ENCODE results near the gene CARD9.

- TF ChIP-seq CTCF (IDR thresholded peaks at IDR 0.05; ENCODE audit: low read length) (no peak), EZH2 (IDR thresholded peaks at IDR 0.05; ENCODE audit: borderline replicate concordance, low read length) (no peak)
Observed at GRCh38 chr9:136416427-136416826, 43.0 kb upstream of the CARD9 start.

Data from OCI-LY1 (cell line).